WI38 (cell line): Measurements from ENCODE around the gene GPC4.

Source experiments
- H3K4me3 ChIP-seq: 2 replicates; pipeline ENCODE4 v1.5.1; 2011; ENCODE audit warnings: low read depth, mild to moderate bottlenecking, control low read depth, low read length
- CTCF ChIP-seq: IDR thresholded peaks from 2 replicates; pipeline ENCODE4 v1.5.1; 2012; ENCODE audit warnings: low read depth, mild to moderate bottlenecking, control low read depth, low read length

Gene GPC4

DNA sequence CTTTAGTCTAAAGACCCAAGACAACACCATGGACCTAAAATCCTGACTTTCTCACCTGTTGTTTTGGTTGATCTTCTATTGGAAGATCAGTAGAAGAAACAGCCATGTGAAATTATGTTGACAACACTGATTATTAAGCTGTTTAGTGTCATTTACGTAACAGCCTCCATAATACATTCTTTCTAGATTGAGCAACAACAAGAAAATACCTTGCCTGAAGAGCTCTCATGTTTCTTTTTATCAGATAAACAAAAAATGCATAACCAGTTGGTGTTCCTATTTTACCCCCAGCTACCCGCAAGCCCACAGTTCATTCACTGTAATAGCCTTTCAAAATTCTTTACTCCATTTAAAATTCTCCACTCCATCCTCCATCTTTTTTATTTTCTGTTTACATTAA, 20.5 kb downstream of the GPC4 start:
- H3K4me3 ChIP-seq, result no peak overlapping the region
- TF ChIP-seq CTCF, result no peak

- no peak overlapping the region for H3K4me3 ChIP-seq
- TF ChIP-seq CTCF, result no peak
Observed at GRCh38 chrX:133392671-133393070, 22.6 kb downstream of the GPC4 start.

- TF ChIP-seq CTCF, result no peak
- H3K4me3 ChIP-seq, result no peak overlapping the region
Observed at GRCh38 chrX:133391111-133391510, 24.2 kb downstream of the GPC4 start.

DNA sequence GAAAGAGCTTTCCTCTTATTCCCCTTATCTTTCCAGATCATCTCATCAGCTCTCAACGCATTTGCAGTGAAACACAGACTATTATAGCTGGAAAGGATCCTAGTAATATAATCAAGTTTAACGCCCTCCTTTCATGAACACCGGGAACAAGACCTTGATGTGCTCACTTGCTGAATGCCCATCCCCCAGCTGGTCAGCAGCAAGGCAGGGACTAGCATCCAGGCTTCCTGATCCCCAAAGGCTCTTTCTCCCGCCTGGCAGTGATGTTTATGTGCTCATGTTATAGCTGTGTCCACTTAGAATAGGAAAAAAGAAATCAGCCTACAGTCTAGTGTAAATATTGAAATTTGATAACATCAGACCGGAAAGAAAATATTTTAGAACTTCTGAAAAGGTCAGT, 24.6 kb downstream of the GPC4 start:
- no peak for TF ChIP-seq CTCF
- no peak overlapping the region for H3K4me3 ChIP-seq

- TF ChIP-seq CTCF, result no peak
Observed at GRCh38 chrX:133389975-133390374, 25.3 kb downstream of the GPC4 start.

GRCh38 chrX:133384454-133384853, 30.8 kb downstream of the GPC4 start:
- no peak for TF ChIP-seq CTCF
- no peak overlapping the region for H3K4me3 ChIP-seq

More at GRCh38 chrX:133389975-133390374, 25.3 kb downstream of the GPC4 start:
- H3K4me3 ChIP-seq, result no peak overlapping the region

DNA sequence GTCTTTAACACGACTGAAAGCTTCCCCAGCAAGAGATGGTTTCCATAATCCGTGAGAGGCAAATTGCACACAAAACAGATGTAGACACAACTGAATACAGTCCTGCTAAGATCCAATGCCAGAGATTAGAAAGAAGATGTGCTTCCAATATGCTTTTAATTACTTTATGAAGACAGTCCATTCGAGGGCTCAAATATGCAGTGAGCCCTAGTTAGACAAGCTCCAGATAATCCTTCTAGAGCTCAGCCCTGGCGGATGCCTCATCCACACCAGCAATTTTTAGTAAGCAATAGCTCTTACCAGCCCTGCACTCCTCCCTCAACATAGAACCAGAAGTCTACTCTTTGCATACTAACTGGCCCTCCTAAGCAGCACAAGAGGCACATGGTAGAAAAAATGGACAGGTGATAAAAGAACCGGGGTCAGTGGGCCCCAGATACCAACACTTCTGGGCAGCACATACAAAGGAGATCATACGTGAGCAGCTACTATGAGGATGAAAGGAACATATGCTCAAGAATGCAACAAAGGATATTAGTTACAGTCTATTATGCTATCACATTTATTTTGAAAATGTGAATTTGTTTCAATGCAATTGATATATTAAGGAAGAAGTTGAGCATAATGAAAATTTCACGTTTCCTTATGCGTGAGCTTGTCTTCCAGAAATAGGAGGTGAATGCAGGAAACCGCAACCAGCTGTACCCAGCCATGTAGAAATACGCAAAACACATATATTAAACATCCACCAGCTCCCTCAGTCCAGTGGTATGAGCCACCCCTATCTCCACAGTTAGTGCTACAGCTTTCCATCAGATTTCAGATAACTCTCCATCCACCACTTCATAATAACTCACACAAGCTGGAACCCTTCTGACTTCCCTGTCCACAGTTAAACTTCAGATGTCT, 34.3 kb downstream of the GPC4 start:
- H3K4me3 ChIP-seq, result no peak overlapping the region
- TF ChIP-seq CTCF, result no peak
